Spleen (tissue), 11 donors: Measurements from ENCODE around the gene RNASE2. TPM values are rescaled to one million over a fixed set of nuclear protein-coding genes. Genes with fewer than 3 reads are reported as not detected.
"Not testable (repeated sequence)": the region's sequence is repeated elsewhere in the genome, so short reads cannot be mapped to it uniquely, and the experiment has no call there.

Source experiments
- DNase-seq: peaks from one replicate; pipeline ENCODE4 v3.0.0-alpha.2; 2020
- H3K27ac ChIP-seq, 8 donors: fragments of 200-600 bp; sonication (generic) in 7 of 8; 1 replicate in 4 of 8; 2 replicates in 4 of 8; pipeline versions ENCODE4 v1.5.0 to v1.8.0; 2016 to 2021; ENCODE audit warnings: inconsistent platforms in 4 of 8, mild to moderate bottlenecking in 4 of 8, moderate library complexity in 1 of 8
- H3K27me3 ChIP-seq, 7 donors: fragments of 200-600 bp; sonication (generic) in 6 of 7; replicated peaks in 1 of 7; 1 replicate in 4 of 7; 2 replicates in 3 of 7; pipeline versions ENCODE4 v1.5.0 to v1.8.0; 2016 to 2021; ENCODE audit warnings: inconsistent platforms in 3 of 7, mild to moderate bottlenecking in 1 of 7
- H3K36me3 ChIP-seq, 6 donors: fragments of 200-600 bp; sonication (generic) in 5 of 6; 1 replicate in 4 of 6; 2 replicates in 2 of 6; pipeline versions ENCODE4 v1.5.0 to v1.8.0; 2016 to 2021; ENCODE audit warnings: inconsistent platforms in 2 of 6
- H3K4me1 ChIP-seq, 6 donors: fragments of 200-600 bp; sonication (generic) in 5 of 6; 1 replicate in 3 of 6; 2 replicates in 3 of 6; pipeline versions ENCODE4 v1.5.0 to v1.8.0; 2016 to 2021; ENCODE audit warnings: inconsistent platforms in 3 of 6
- H3K4me3 ChIP-seq, 8 donors: fragments of 200-600 bp; sonication (generic) in 7 of 8; 1 replicate in 4 of 8; 2 replicates in 4 of 8; pipeline versions ENCODE4 v1.5.0 to v1.8.0; 2016 to 2021; ENCODE audit warnings: inconsistent platforms in 4 of 8, mild to moderate bottlenecking in 4 of 8, moderate library complexity in 2 of 8
- H3K9me3 ChIP-seq, 8 donors: fragments of 200-600 bp; sonication (generic) in 7 of 8; 1 replicate in 4 of 8; 2 replicates in 4 of 8; pipeline versions ENCODE4 v1.5.0 to v1.8.0; 2016 to 2021; ENCODE audit warnings: inconsistent platforms in 4 of 8
- CTCF ChIP-seq, 11 experiments: fragments of 200-600 bp in 7 of 11; fragments of 450-650 bp in 4 of 11; sonication (generic) in 4 of 11; IDR thresholded peaks in 8 of 11; conservative IDR thresholded peaks in 3 of 11; 1 replicate in 7 of 11; 2 replicates in 4 of 11; pipeline versions ENCODE4 v1.4.0 to v1.8.0; 2016 to 2021; ENCODE audit warnings: antibody characterized with exemption in 11 of 11, inconsistent platforms in 4 of 11, mild to moderate bottlenecking in 1 of 11
- POLR2A ChIP-seq, 3 donors: fragments of 450-650 bp; IDR thresholded peaks; one replicate each; pipeline ENCODE4 v1.5.1; 2017; ENCODE audit warnings: antibody characterized with exemption in 3 of 3, mild to moderate bottlenecking in 1 of 3
- POLR2AphosphoS5 ChIP-seq, 3 donors: sonication (generic); formaldehyde crosslinking; IDR thresholded peaks; one replicate each; pipeline ENCODE4 v1.5.1; 2017; ENCODE audit warnings: antibody characterized with exemption in 3 of 3
- WGBS, 5 donors: extraction: QIAGEN DNeasy Blood & Tissue Kit in 3 of 5; methylation state at CpG; one replicate each; pipeline versions ENCODE4 v1.1.5 to v1.1.7; 2013 to 2018; 5-methylcytosine and 5-hydroxymethylcytosine counted together
- intact Hi-C: fragments of 100-400 bp; cut with DNase I; formaldehyde crosslinking; loops from one replicate; pipeline ENCODE4 v1.15.0; 2023; ENCODE audit warnings: low total_unique reads
- polyA plus RNA-seq, 3 donors: library from polyadenylated mRNA; stranded (reverse); fragments of 200-250 nt; gene quantifications; one replicate each; pipeline ENCODE4 v1.2.1, GENCODE V29; 2013
- total RNA-seq, 7 donors: library from RNA; depleted of rRNA in 3 of 7; stranded (reverse); fragments of >200 nt in 3 of 7; fragmentation: NEBNext Ultra II Directional in 4 of 7; extraction: Animal tissue kit (Norgen Biotek cat#: 25700) in 4 of 7; gene quantifications; one replicate each; pipeline versions ENCODE4 v1.1.0 to v1.2.1, GENCODE V29; 2016 to 2021
- donor health status: healthy with polysubstance abuse.
- donor health status: DM: no; HTN: no; CAD: no; lungs with moderate emphysema.
- donor health status: DM: no; HTN: no; CAD: no.
- donor health status: Bipolar disorder and iron deficiency.
- donor health status: healthy.
- donor health status: DM: no; HTN: no; CAD: no.
- donor health status: DM: yes; HTN: yes; CAD: no.

Gene RNASE2
- total and polyA plus RNA-seq, 10 donors: 4.5 to 27.6 (median 11.4) TPM

- no peak overlapping the region for H3K4me3 ChIP-seq
- H3K27me3 ChIP-seq: no peaks in the 10 kb centered on the region
- no peaks in the 10 kb centered on the region for H3K9me3 ChIP-seq
- H3K27ac ChIP-seq: no peak overlapping the region
- intact Hi-C loops: loop anchor here (10.0 kb wide), 1 partner anchor 284 kb away; no protein-coding TSS in a partner anchor
- DNase-seq: no peak
- TF ChIP-seq CTCF (IDR thresholded peaks at IDR 0.05 in 8 of 11, conservative IDR thresholded peaks at IDR 0.05 in 3 of 11) (no peak), POLR2AphosphoS5 (IDR thresholded peaks at IDR 0.05) (no peak), POLR2A (IDR thresholded peaks at IDR 0.05) (no peak)
- H3K36me3 ChIP-seq: no peaks in the 10 kb centered on the region
- no peaks in the 10 kb centered on the region for H3K4me1 ChIP-seq
- WGBS, 5 donors: 33 to 74% (median 52%) methylated on average over 1 of the region's 1 CpG
Observed at GRCh38 chr14:20978687-20979086, 23.4 kb downstream of the RNASE2 start.

DNA sequence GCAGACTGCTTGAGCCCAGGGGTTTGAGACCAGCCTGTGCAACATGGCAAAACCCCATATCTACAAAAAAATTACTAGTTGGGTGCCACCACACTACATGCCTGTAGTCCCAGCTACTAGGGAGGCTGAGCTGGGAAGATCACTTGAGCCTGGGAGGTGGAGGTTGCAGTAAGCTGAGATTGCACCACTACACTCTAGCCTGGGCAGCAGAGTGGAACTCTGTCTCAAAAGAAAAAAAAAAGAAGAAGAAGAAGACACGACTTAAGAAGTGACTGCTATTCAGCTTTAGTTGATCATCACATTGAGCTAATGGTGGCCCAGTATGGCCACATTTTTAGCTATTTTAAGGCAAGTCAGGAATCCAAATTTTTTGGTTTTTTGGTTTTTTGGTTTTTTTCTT lies 25.6 kb downstream of the RNASE2 start:
- WGBS, 5 donors: 39 to 64% (median 52%) methylated on average over 1 of the region's 1 CpG
- Histone ChIP-seq H3K36me3 (no peaks in the 10 kb centered on the region), H3K9me3 (no peaks in the 10 kb centered on the region), H3K27me3 (no peaks in the 10 kb centered on the region), H3K27ac (no peak overlapping the region), H3K4me3 (no peak overlapping the region), H3K4me1 (peaks cover 0 to 6% (median 0%) of the 10 kb centered on the region in 6 donors)
- no peak for DNase-seq
- no peak for TF ChIP-seq CTCF (IDR thresholded peaks at IDR 0.05 in 8 of 11, conservative IDR thresholded peaks at IDR 0.05 in 3 of 11)
- no peak for TF ChIP-seq POLR2A (IDR thresholded peaks at IDR 0.05)
- no peak for TF ChIP-seq POLR2AphosphoS5 (IDR thresholded peaks at IDR 0.05)
- intact Hi-C loops: no loop called here

- no peaks in the 10 kb centered on the region for H3K27me3 ChIP-seq
- no peaks in the 10 kb centered on the region for H3K9me3 ChIP-seq
- peaks cover 0 to 8% (median 0%) of the 10 kb centered on the region in 6 donors for H3K4me1 ChIP-seq
- 78 to 86% (median 80%) methylated on average over 2 of the region's 2 CpGs for WGBS, 5 donors
- DNase-seq: no peak
- H3K4me3 ChIP-seq: no peak overlapping the region
- intact Hi-C loops: no loop called here
- TF ChIP-seq POLR2AphosphoS5 (IDR thresholded peaks at IDR 0.05) (no peak), CTCF (IDR thresholded peaks at IDR 0.05 in 8 of 11, conservative IDR thresholded peaks at IDR 0.05 in 3 of 11) (no peak), POLR2A (IDR thresholded peaks at IDR 0.05) (no peak)
- no peak overlapping the region for H3K27ac ChIP-seq
- no peaks in the 10 kb centered on the region for H3K36me3 ChIP-seq
Observed at GRCh38 chr14:20982646-20983369, 27.5 kb downstream of the RNASE2 start.

DNA sequence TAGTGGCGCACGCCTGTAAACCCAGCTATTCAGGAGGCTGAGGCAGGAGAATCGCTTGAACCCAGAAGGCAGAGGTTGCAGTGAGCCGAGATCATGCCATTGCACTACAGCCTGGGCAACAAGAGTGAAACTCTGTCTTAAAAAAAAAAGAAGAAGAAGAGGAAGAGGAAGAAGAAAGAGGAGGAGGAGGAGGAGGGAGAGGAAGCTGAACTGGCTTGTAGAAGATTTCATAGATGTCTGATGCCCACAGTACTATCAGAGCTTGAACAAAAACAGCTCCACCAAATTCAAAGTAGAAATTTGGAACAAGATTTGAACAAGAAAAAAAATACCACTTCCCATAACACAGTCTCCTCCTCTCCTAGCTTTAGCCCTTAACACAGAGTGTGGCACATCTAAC lies 30.4 kb downstream of the RNASE2 start:
- H3K9me3 ChIP-seq, H3K36me3 ChIP-seq, DNase-seq, intact Hi-C loops, H3K27ac ChIP-seq, H3K4me3 ChIP-seq, H3K27me3 ChIP-seq: not testable (repeated sequence)
- 80 to 92% (median 85%) methylated on average over 4 of the region's 4 CpGs for WGBS, 5 donors
- peaks cover 6 to 25% (median 18%) of the 10 kb centered on the region in 6 donors for H3K4me1 ChIP-seq
